Calu3 (cell line): ENCODE measurements around the gene FAM114A1. TPM values are rescaled to one million over a fixed set of nuclear protein-coding genes. Genes with fewer than 3 reads are reported as not detected.
"Not testable (repeated sequence)": the region's sequence is repeated elsewhere in the genome, so short reads cannot be mapped to it uniquely, and the experiment has no call there.

Source experiments
- BruUV-seq: library from RNA; stranded (reverse); fragments of 400-500 nt; replicated peaks from 2 replicates; lab custom pipeline; 2021; lab: Mats Ljungman, UMichigan
- CTCF ChIA-PET: fragments of 300-600 bp; sonication (Branson Sonifier 250); formaldehyde crosslinking; loops from one replicate; lab custom pipeline; 2022; ENCODE audit warnings: antibody characterized with exemption; lab: Charles Lee
- DNase-seq: peaks from one replicate; pipeline ENCODE4 v3.0.0; 2022
- H3K27ac Mint-ChIP-seq: one replicate; pipeline ENCODE4 v1.8.0; 2022; ENCODE audit warnings: mixed read lengths; ENCODE audit not compliant: unreplicated experiment
- H3K27me3 Mint-ChIP-seq: one replicate; pipeline ENCODE4 v1.8.0; 2022; ENCODE audit warnings: mixed read lengths; ENCODE audit not compliant: unreplicated experiment
- H3K36me3 Mint-ChIP-seq: one replicate; pipeline ENCODE4 v1.8.0; 2022; ENCODE audit warnings: mild to moderate bottlenecking, moderate library complexity, mixed read lengths; ENCODE audit not compliant: insufficient read depth, unreplicated experiment
- H3K4me1 Mint-ChIP-seq: one replicate; pipeline ENCODE4 v1.8.0; 2022; ENCODE audit warnings: mild to moderate bottlenecking, low read depth, mixed read lengths; ENCODE audit not compliant: unreplicated experiment
- H3K4me3 Mint-ChIP-seq: one replicate; pipeline ENCODE4 v1.8.0; 2022; ENCODE audit warnings: mild to moderate bottlenecking, low read depth, moderate library complexity, mixed read lengths; ENCODE audit not compliant: unreplicated experiment
- H3K9me3 Mint-ChIP-seq: one replicate; pipeline ENCODE4 v1.8.0; 2022; ENCODE audit warnings: low read depth, mixed read lengths; ENCODE audit not compliant: unreplicated experiment
- CTCF ChIP-seq: fragments of 200-600 bp; IDR thresholded peaks from one replicate; pipeline ENCODE4 v1.8.0; 2022; ENCODE audit warnings: antibody characterized with exemption; ENCODE audit not compliant: unreplicated experiment
- intact Hi-C: fragments of 100-400 bp; cut with micrococcal nuclease; formaldehyde crosslinking; loops from one replicate; pipeline ENCODE4 v1.10.0; 2022; ENCODE audit not compliant: unreplicated experiment
- total RNA-seq: library from RNA; stranded (reverse); gene quantifications from 2 replicates; pipeline ENCODE4 v1.2.3, GENCODE V29; 2022

Gene FAM114A1
- total RNA-seq, 1 experiment from 2014 or later = 22.1 TPM

- intact Hi-C loops = no loop called here
- no TSS peak for BruUV-seq
- Mint-ChIP-seq H3K27me3 (no peaks in the 10 kb centered on the region), H3K4me3 (no peak overlapping the region), H3K4me1 (no peaks in the 10 kb centered on the region), H3K36me3 (no peaks in the 10 kb centered on the region), H3K27ac (no peak overlapping the region), H3K9me3 (no peaks in the 10 kb centered on the region)
- DNase-seq = no peak
- CTCF ChIA-PET = no interaction called here
- TF ChIP-seq CTCF = no peak
These were observed 72.9 kb downstream of the FAM114A1 start for GRCh38 chr4:38940476-38940875.

- CTCF ChIA-PET = interaction anchor here (0.6 to 1.1 kb wide), 2 partner anchors 9 to 10 kb away, joined by 3 read pairs; no protein-coding TSS in a partner anchor
- intact Hi-C loops, H3K4me3 Mint-ChIP-seq, BruUV-seq, H3K9me3 Mint-ChIP-seq, DNase-seq, H3K27me3 Mint-ChIP-seq, H3K4me1 Mint-ChIP-seq, H3K36me3 Mint-ChIP-seq, H3K27ac Mint-ChIP-seq: not testable (repeated sequence)
These were observed 74.3 kb downstream of the FAM114A1 start for GRCh38 chr4:38941906-38942305.

- Mint-ChIP-seq H3K27ac (no peak overlapping the region), H3K36me3 (peaks cover 4% of the 10 kb centered on the region), H3K9me3 (no peaks in the 10 kb centered on the region), H3K27me3 (no peaks in the 10 kb centered on the region), H3K4me3 (no peak overlapping the region), H3K4me1 (no peaks in the 10 kb centered on the region)
- CTCF ChIA-PET = interaction anchor here (0.6 kb wide), 1 partner anchor 232 kb away, joined by 4 read pairs; no protein-coding TSS in a partner anchor
- intact Hi-C loops = no loop called here
- BruUV-seq = no TSS peak
- no peak for DNase-seq
- TF ChIP-seq CTCF = no peak
These were observed 75.7 kb downstream of the FAM114A1 start for GRCh38 chr4:38943343-38943742.

GRCh38 chr4:38944440-38944839, 76.8 kb downstream of the FAM114A1 start:
- peaks cover 4% of the 10 kb centered on the region for H3K36me3 Mint-ChIP-seq
- CTCF ChIA-PET = no interaction called here
- H3K4me3 Mint-ChIP-seq = no peak overlapping the region
- peaks cover 8% of the 10 kb centered on the region for H3K4me1 Mint-ChIP-seq
- no peak for DNase-seq
- no peaks in the 10 kb centered on the region for H3K27me3 Mint-ChIP-seq
- BruUV-seq = no TSS peak
- no peak overlapping the region for H3K27ac Mint-ChIP-seq
- no peaks in the 10 kb centered on the region for H3K9me3 Mint-ChIP-seq
- no peak for TF ChIP-seq CTCF
- intact Hi-C loops = no loop called here

GRCh38 chr4:38946919-38947318, 79.3 kb downstream of the FAM114A1 start:
- no peak for TF ChIP-seq CTCF
- Mint-ChIP-seq H3K27me3 (no peaks in the 10 kb centered on the region), H3K27ac (no peak overlapping the region), H3K9me3 (no peaks in the 10 kb centered on the region), H3K36me3 (peaks cover 4% of the 10 kb centered on the region), H3K4me1 (peaks cover 23% of the 10 kb centered on the region), H3K4me3 (no peak overlapping the region)
- no peak for DNase-seq
- CTCF ChIA-PET = no interaction called here
- intact Hi-C loops = no loop called here
- no TSS peak for BruUV-seq
